Cerebellar nuclear complex (tissue), 1 donor: ENCODE measurements around the gene MESD.

Source experiments
- DNase-seq, 2 experiments: peaks; one replicate each; lab custom pipeline; 2025; lab: John Stamatoyannopoulos, UW

Gene MESD

GRCh38 chr15:80937718-80938117 lies 51.9 kb downstream of the MESD start:
- DNase-seq: no peak

- DNase-seq: no peak
These were observed 53.1 kb downstream of the MESD start for GRCh38 chr15:80936288-80937078.

- no peak for DNase-seq
These were observed 54.8 kb downstream of the MESD start for GRCh38 chr15:80934761-80935221.

GRCh38 chr15:80932989-80933388 lies 56.6 kb downstream of the MESD start:
- no peak for DNase-seq

GRCh38 chr15:80932513-80932815 lies 57.2 kb downstream of the MESD start:
- no peak for DNase-seq

- DNase-seq: no peak
These were observed 57.7 kb downstream of the MESD start for GRCh38 chr15:80931721-80932512.

GRCh38 chr15:80931191-80931590 lies 58.4 kb downstream of the MESD start:
- no peak for DNase-seq

GRCh38 chr15:80929689-80930088 lies 59.9 kb downstream of the MESD start:
- DNase-seq: no peak

- no peak for DNase-seq
These were observed 60.4 kb downstream of the MESD start for GRCh38 chr15:80929225-80929624.

GRCh38 chr15:80926126-80926525 lies 63.5 kb downstream of the MESD start:
- no peak for DNase-seq

- DNase-seq: peak; percentile 9 to 72
These were observed 64.0 kb downstream of the MESD start for GRCh38 chr15:80925597-80926059.

GRCh38 chr15:80924278-80924677 lies 65.3 kb downstream of the MESD start:
- DNase-seq: no peak

GRCh38 chr15:80923668-80924067 lies 66.0 kb downstream of the MESD start:
- no peak for DNase-seq

- DNase-seq: no peak
These were observed 67.7 kb downstream of the MESD start for GRCh38 chr15:80921736-80922410.

GRCh38 chr15:80920271-80920699 lies 69.3 kb downstream of the MESD start:
- no peak for DNase-seq

GRCh38 chr15:80918196-80918783 lies 71.3 kb downstream of the MESD start:
- no peak for DNase-seq

GRCh38 chr15:80916056-80916455 lies 73.6 kb downstream of the MESD start:
- DNase-seq: no peak

- no peak for DNase-seq
These were observed 74.1 kb downstream of the MESD start for GRCh38 chr15:80915472-80915871.

GRCh38 chr15:80913541-80913940 lies 76.1 kb downstream of the MESD start:
- DNase-seq: no peak

- DNase-seq: no peak
These were observed 76.9 kb downstream of the MESD start for GRCh38 chr15:80912673-80913072.

GRCh38 chr15:80911821-80912220 lies 77.8 kb downstream of the MESD start:
- no peak for DNase-seq

- DNase-seq: no peak
These were observed 83.4 kb downstream of the MESD start for GRCh38 chr15:80906159-80906766.
